Bone marrow (tissue), 2 donors: ENCODE data around the gene RSU1.
A peak's percentile ranks its signal among the peaks of the same experiment; 100 is the strongest.
"Not testable (repeated sequence)": the region's sequence is repeated elsewhere in the genome, so short reads cannot be mapped to it uniquely, and the experiment has no call there.

Experiments
- DNase-seq, 2 donors: peaks; one replicate each; lab custom pipeline; 2025; lab: John Stamatoyannopoulos, UW

RSU1 gene

GRCh38 chr10:16817125-16818019, at the start of gene RSU1:
Gene RSU1 (minus strand): TSS chr10:16817424. CDS start chr10:16817081, 343 bp downstream.
- DNase-seq, result peak; percentile 98 to 99

- DNase-seq, result no peak
These were observed 49.5 kb upstream of the RSU1 start for GRCh38 chr10:16866541-16867275.

- no peak for DNase-seq
These were observed 48.5 kb upstream of the RSU1 start for GRCh38 chr10:16865766-16866165.

- DNase-seq, result no peak
These were observed 46.5 kb upstream of the RSU1 start for GRCh38 chr10:16863766-16864165.

GRCh38 chr10:16857419-16857818, 40.2 kb upstream of the RSU1 start:
- DNase-seq, result no peak

GRCh38 chr10:16856567-16856966, 39.3 kb upstream of the RSU1 start:
- no peak for DNase-seq

- no peak for DNase-seq
These were observed 38.9 kb upstream of the RSU1 start for GRCh38 chr10:16856092-16856491.

GRCh38 chr10:16854623-16855022, 37.4 kb upstream of the RSU1 start:
- DNase-seq, result no peak

GRCh38 chr10:16853809-16854208, 36.6 kb upstream of the RSU1 start:
- no peak for DNase-seq

GRCh38 chr10:16853201-16853600, 36.0 kb upstream of the RSU1 start:
- DNase-seq, result peak in 1 of 2 donors; percentile 22

- DNase-seq, result no peak
These were observed 35.4 kb upstream of the RSU1 start for GRCh38 chr10:16852624-16853023.

GRCh38 chr10:16848562-16849154, 31.4 kb upstream of the RSU1 start:
- DNase-seq, result no peak

GRCh38 chr10:16847644-16848043, 30.4 kb upstream of the RSU1 start:
- DNase-seq, result no peak

- no peak for DNase-seq
These were observed 28.0 kb upstream of the RSU1 start for GRCh38 chr10:16845248-16845647.

GRCh38 chr10:16843252-16843870, 26.1 kb upstream of the RSU1 start:
- peak in 1 of 2 donors; percentile 69 for DNase-seq

- DNase-seq, result no peak
These were observed 18.0 kb upstream of the RSU1 start for GRCh38 chr10:16835228-16835627.

- DNase-seq, result no peak
These were observed 15.3 kb upstream of the RSU1 start for GRCh38 chr10:16832351-16833080.

- no peak for DNase-seq
These were observed 11.5 kb upstream of the RSU1 start for GRCh38 chr10:16828701-16829175.

GRCh38 chr10:16828114-16828568, 10.9 kb upstream of the RSU1 start:
- DNase-seq, result peak in 1 of 2 donors; percentile 67

GRCh38 chr10:16827474-16827873, 10.2 kb upstream of the RSU1 start:
- DNase-seq, result not testable (repeated sequence)

- DNase-seq, result no peak
These were observed 5.6 kb upstream of the RSU1 start for GRCh38 chr10:16822726-16823360.
